UCSD-AML1 (cell line): ENCODE measurements around the gene TAB2.
"Not testable (repeated sequence)": the region's sequence is repeated elsewhere in the genome, so short reads cannot be mapped to it uniquely, and the experiment has no call there.

Experiments used
- DNase-seq: peaks from one replicate; lab custom pipeline; 2025; ENCODE audit not compliant: unreplicated experiment; lab: John Stamatoyannopoulos, UW

TAB2 gene

GRCh38 chr6:149332602-149333265 lies 15.2 kb downstream of the TAB2 start:
- DNase-seq, result no peak

- no peak for DNase-seq
Measured at GRCh38 chr6:149333266-149333620, 15.7 kb downstream of the TAB2 start.

- DNase-seq, result no peak
Measured at GRCh38 chr6:149334201-149334600, 16.7 kb downstream of the TAB2 start.

- no peak for DNase-seq
Measured at GRCh38 chr6:149334682-149335160, 17.2 kb downstream of the TAB2 start.

GRCh38 chr6:149335924-149336608 lies 18.6 kb downstream of the TAB2 start:
- no peak for DNase-seq

GRCh38 chr6:149336609-149336928 lies 19.1 kb downstream of the TAB2 start:
- DNase-seq, result no peak

- no peak for DNase-seq
Measured at GRCh38 chr6:149337320-149337719, 19.8 kb downstream of the TAB2 start.

- DNase-seq, result no peak
Measured at GRCh38 chr6:149340200-149340599, 22.7 kb downstream of the TAB2 start.

GRCh38 chr6:149342525-149342924 lies 25.0 kb downstream of the TAB2 start:
- no peak for DNase-seq

- DNase-seq, result no peak
Measured at GRCh38 chr6:149343501-149343900, 26.0 kb downstream of the TAB2 start.

- DNase-seq, result no peak
Measured at GRCh38 chr6:149346078-149346477, 28.6 kb downstream of the TAB2 start.

GRCh38 chr6:149347067-149347466 lies 29.6 kb downstream of the TAB2 start:
- DNase-seq, result no peak

- not testable (repeated sequence) for DNase-seq
Measured at GRCh38 chr6:149349279-149349678, 31.8 kb downstream of the TAB2 start.

GRCh38 chr6:149354009-149354408 lies 36.5 kb downstream of the TAB2 start:
- no peak for DNase-seq

- DNase-seq, result no peak
Measured at GRCh38 chr6:149356081-149356750, 38.7 kb downstream of the TAB2 start.

- DNase-seq, result no peak
Measured at GRCh38 chr6:149357726-149358538, 40.4 kb downstream of the TAB2 start.

- no peak for DNase-seq
Measured at GRCh38 chr6:149359440-149359839, 41.9 kb downstream of the TAB2 start.

GRCh38 chr6:149360536-149360935 lies 43.0 kb downstream of the TAB2 start:
- DNase-seq, result no peak

GRCh38 chr6:149362289-149362688 lies 44.8 kb downstream of the TAB2 start:
- no peak for DNase-seq

- DNase-seq, result no peak
Measured at GRCh38 chr6:149363154-149363553, 45.6 kb downstream of the TAB2 start.

GRCh38 chr6:149364557-149364956 lies 47.0 kb downstream of the TAB2 start:
- no peak for DNase-seq
